ENCODE results near the gene TP53I11. TPM values are rescaled to one million over a fixed set of nuclear protein-coding genes. Genes with fewer than 3 reads are reported as not detected.

Gene TP53I11
- total RNA-seq, 1 donor, result 47.8 TPM

- H3K27ac ChIP-seq (ENCODE audit: low read depth, low read length), result no peak overlapping the region
- H3K79me2 ChIP-seq (ENCODE audit: insufficient read depth, low read length), result no peaks in the 10 kb centered on the region
- DNase-seq (ENCODE audit: insufficient read length, low spot score, missing footprints), result no peak
- H2AFZ ChIP-seq (ENCODE audit: low read length), result no peak overlapping the region
- no peak overlapping the region for H3K4me3 ChIP-seq (ENCODE audit: insufficient read depth, low read length)
- no peaks in the 10 kb centered on the region for H4K20me1 ChIP-seq (ENCODE audit: insufficient read depth, low read length)
- no peaks in the 10 kb centered on the region for H3K36me3 ChIP-seq (ENCODE audit: insufficient read depth, low read length)
- H3K4me2 ChIP-seq (ENCODE audit: insufficient read depth, low read length), result no peak overlapping the region
- H3K27me3 ChIP-seq (ENCODE audit: insufficient read depth, low read length), result peaks cover 13% of the 10 kb centered on the region
- no peak for TF ChIP-seq CTCF (IDR thresholded peaks at IDR 0.05; ENCODE audit: extremely low read depth, low read depth, low read length)
- H3K4me1 ChIP-seq (ENCODE audit: insufficient read depth, low read length), result no peaks in the 10 kb centered on the region
- H3K9me3 ChIP-seq (ENCODE audit: low read depth, low read length), result no peaks in the 10 kb centered on the region
These were observed 11.8 kb upstream of the TP53I11 start for GRCh38 chr11:44962464-44962863.

- no peak for TF ChIP-seq CTCF (IDR thresholded peaks at IDR 0.05; ENCODE audit: extremely low read depth, low read depth, low read length)
- H3K27me3 ChIP-seq (ENCODE audit: insufficient read depth, low read length), result peaks cover 20% of the 10 kb centered on the region
- H4K20me1 ChIP-seq (ENCODE audit: insufficient read depth, low read length), result no peaks in the 10 kb centered on the region
- H2AFZ ChIP-seq (ENCODE audit: low read length), result no peak overlapping the region
- no peak overlapping the region for H3K4me3 ChIP-seq (ENCODE audit: insufficient read depth, low read length)
- no peak overlapping the region for H3K27ac ChIP-seq (ENCODE audit: low read depth, low read length)
- H3K79me2 ChIP-seq (ENCODE audit: insufficient read depth, low read length), result no peaks in the 10 kb centered on the region
- H3K4me1 ChIP-seq (ENCODE audit: insufficient read depth, low read length), result peaks cover 5% of the 10 kb centered on the region
- H3K9me3 ChIP-seq (ENCODE audit: low read depth, low read length), result no peaks in the 10 kb centered on the region
- no peak overlapping the region for H3K4me2 ChIP-seq (ENCODE audit: insufficient read depth, low read length)
- DNase-seq (ENCODE audit: insufficient read length, low spot score, missing footprints), result peak; percentile 90
- H3K36me3 ChIP-seq (ENCODE audit: insufficient read depth, low read length), result no peaks in the 10 kb centered on the region
These were observed 9.6 kb upstream of the TP53I11 start for GRCh38 chr11:44960200-44960845.

- Histone ChIP-seq H3K79me2 (ENCODE audit: insufficient read depth, low read length) (no peaks in the 10 kb centered on the region), H2AFZ (ENCODE audit: low read length) (no peak overlapping the region), H3K27ac (ENCODE audit: low read depth, low read length) (no peak overlapping the region), H3K36me3 (ENCODE audit: insufficient read depth, low read length) (no peaks in the 10 kb centered on the region), H3K4me2 (ENCODE audit: insufficient read depth, low read length) (no peak overlapping the region), H3K27me3 (ENCODE audit: insufficient read depth, low read length) (peaks cover 20% of the 10 kb centered on the region), H3K4me3 (ENCODE audit: insufficient read depth, low read length) (no peak overlapping the region), H4K20me1 (ENCODE audit: insufficient read depth, low read length) (no peaks in the 10 kb centered on the region), H3K9me3 (ENCODE audit: low read depth, low read length) (no peaks in the 10 kb centered on the region), H3K4me1 (ENCODE audit: insufficient read depth, low read length) (peaks cover 12% of the 10 kb centered on the region)
- no peak for DNase-seq (ENCODE audit: insufficient read length, low spot score, missing footprints)
- TF ChIP-seq CTCF (IDR thresholded peaks at IDR 0.05; ENCODE audit: extremely low read depth, low read depth, low read length), result no peak
These were observed 8.4 kb upstream of the TP53I11 start for GRCh38 chr11:44959064-44959463.

- no peak overlapping the region for H3K4me3 ChIP-seq (ENCODE audit: insufficient read depth, low read length)
- H3K9me3 ChIP-seq (ENCODE audit: low read depth, low read length), result no peaks in the 10 kb centered on the region
- no peak overlapping the region for H3K4me2 ChIP-seq (ENCODE audit: insufficient read depth, low read length)
- peaks cover 20% of the 10 kb centered on the region for H3K27me3 ChIP-seq (ENCODE audit: insufficient read depth, low read length)
- H4K20me1 ChIP-seq (ENCODE audit: insufficient read depth, low read length), result no peaks in the 10 kb centered on the region
- no peak for DNase-seq (ENCODE audit: insufficient read length, low spot score, missing footprints)
- H3K79me2 ChIP-seq (ENCODE audit: insufficient read depth, low read length), result no peaks in the 10 kb centered on the region
- peaks cover 12% of the 10 kb centered on the region for H3K4me1 ChIP-seq (ENCODE audit: insufficient read depth, low read length)
- no peaks in the 10 kb centered on the region for H3K36me3 ChIP-seq (ENCODE audit: insufficient read depth, low read length)
- H2AFZ ChIP-seq (ENCODE audit: low read length), result no peak overlapping the region
- no peak overlapping the region for H3K27ac ChIP-seq (ENCODE audit: low read depth, low read length)
- no peak for TF ChIP-seq CTCF (IDR thresholded peaks at IDR 0.05; ENCODE audit: extremely low read depth, low read depth, low read length)
These were observed 7.3 kb upstream of the TP53I11 start for GRCh38 chr11:44957776-44958564.
